NOMO-1 treated with DMSO at 0.1 percent for 48 hours (cell line): ENCODE measurements around the gene ATXN10.
"Not testable (repeated sequence)": the region's sequence is repeated elsewhere in the genome, so short reads cannot be mapped to it uniquely, and the experiment has no call there.

ENCODE experiments used
- DNase-seq: peaks from one replicate; lab custom pipeline; 2025; ENCODE audit not compliant: unreplicated experiment; lab: John Stamatoyannopoulos, UW

The ATXN10 gene

GRCh38 chr22:45704648-45705047 lies 33.0 kb downstream of the ATXN10 start:
- no peak for DNase-seq

DNA sequence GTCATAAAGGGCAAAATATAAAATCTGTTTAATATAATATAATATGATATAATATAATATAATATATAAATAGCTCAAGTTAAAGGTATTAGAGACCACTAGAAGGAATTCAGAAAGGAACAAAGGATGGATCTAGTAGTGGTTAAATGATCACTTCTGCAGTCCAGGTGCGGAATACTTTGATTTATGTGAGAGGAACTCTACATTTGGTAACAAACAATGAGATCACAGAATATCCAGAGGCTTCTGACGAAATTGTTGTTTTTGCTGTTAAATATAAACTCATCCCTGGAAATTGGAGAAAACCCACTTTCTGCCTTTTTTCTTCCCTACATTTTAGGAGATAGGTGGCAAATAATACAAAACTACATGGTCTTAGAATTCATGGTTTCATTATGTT lies 36.0 kb downstream of the ATXN10 start:
- no peak for DNase-seq

DNA sequence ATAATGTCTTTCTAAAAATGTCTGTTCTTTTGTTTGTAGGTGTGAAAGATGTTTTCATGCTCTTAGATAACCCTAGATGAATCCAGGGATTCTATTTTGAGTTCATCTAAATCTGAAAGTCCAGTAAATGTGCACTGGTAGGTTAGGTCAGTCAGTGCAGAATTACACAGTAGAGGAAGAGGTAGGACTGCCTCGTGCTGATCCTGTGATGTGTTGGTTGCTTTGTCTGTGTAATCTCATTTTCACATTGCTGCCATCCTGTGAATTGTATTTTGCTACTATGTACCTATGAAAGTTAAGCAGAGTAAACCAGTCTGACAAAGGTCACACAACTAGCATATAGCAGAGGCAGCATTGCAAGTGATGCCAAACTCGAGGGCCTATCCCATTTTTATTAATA lies 36.5 kb downstream of the ATXN10 start:
- no peak for DNase-seq

DNA sequence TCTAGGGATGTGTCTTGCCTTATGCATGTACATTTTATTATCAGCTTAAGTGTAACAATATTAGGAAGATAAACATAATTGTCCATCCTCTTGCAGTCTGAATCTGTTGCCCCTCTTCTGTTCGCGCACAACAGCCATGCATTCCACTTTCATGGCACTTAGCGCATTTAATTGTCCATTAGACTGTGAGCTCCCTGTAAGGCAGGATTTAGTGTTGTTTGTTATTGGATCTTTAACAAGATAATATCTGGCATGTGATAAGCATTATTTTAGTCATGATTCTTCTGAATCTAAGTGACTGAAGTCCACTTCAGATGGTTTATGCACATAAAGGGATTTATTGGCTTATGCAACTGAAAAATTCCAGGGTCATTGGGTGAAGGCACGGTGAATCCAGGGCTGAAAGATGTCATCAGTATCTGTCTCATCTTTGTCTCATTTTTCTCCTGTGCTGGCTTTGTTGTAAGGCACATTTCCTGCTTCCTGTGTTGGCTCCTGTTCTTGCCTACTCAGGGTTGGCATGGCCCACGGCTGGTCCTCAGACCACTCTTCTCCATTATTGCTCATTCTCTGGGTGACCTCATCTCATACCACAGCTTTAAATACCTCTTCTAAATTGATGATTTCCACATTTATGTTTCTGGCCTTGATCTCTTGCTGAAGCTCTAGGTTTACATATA lies 37.6 kb downstream of the ATXN10 start:
- DNase-seq: no peak

DNA sequence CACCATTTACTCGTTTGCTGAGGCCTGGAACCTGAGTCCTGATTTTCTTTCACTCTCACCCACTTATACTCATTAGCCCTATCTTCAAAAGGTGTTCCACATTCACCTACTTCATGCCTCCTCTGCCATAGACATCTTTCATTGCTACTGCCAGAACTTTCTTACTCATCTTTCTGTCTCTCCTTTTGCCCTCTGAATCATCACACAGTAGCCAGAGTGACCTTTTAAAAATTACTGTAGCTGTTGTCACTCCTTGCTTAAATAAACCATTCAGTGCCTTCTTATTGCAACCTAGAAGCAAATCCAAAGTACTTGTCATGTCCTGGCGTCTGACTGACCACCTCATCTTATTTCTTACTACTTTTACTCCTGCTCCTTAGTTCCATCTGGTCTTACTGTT lies 38.2 kb downstream of the ATXN10 start:
- no peak for DNase-seq

DNA sequence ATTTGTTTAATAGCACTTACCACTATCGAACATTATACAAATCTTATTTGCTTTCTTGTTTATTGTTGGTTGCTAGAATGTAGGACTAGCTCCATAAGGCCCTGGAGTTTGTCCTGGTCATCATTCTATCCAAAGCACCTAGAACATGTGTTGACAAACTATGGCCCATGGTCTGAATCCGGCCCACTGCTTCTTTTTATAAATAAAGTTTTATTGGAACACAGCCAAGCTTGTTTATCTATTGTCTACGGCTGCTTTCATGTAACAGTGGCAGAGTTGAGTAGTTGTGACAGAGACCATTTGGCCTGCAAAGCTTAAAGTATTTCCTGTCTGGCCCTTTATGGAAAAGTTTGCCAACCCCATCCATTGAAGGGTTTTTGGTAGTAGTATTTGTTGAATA lies 38.8 kb downstream of the ATXN10 start:
- DNase-seq: no peak

DNA sequence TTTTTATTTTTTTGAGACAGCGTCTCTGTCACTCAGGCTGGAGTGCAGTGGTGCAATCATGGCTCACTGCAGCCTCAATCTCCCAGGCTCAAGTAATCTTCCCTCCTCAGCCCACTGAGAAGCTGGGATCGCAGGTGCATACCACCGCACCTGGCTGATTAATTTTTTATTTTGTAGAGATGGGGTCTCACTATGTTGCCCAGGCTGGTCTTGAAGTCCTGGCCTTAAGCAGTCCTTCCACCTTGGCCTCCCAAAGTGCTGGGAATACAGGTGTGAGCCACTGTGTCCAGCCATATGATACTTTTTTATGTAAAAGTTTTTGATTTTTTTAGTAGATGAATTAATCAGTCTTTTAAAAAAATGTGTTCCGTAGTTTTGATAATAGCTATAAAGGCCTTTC lies 42.8 kb downstream of the ATXN10 start:
- DNase-seq: not testable (repeated sequence)

DNA sequence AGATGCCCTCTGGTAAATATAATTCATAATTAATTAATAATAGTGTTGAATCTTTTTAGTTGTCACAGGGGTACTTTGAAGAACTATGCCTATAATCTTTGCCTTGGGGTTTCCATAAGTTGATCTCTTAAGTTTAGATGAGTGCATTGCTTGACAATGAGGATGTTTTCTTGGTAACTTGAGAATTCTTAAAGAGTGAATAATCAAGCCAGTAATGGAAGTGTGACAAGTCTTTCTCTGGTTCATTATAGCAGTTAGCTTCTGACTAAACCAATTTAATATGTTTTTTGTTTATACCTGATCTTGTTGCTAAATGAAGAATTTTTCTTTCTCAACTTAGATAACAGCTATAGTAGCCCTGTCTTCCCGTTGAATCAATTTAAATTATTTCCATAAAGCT lies 46.2 kb downstream of the ATXN10 start:
- no peak for DNase-seq

- no peak for DNase-seq
These were observed 46.8 kb downstream of the ATXN10 start for GRCh38 chr22:45718391-45718790.

- no peak for DNase-seq
These were observed 49.3 kb downstream of the ATXN10 start for GRCh38 chr22:45720839-45721378.

GRCh38 chr22:45722006-45722405 lies 50.4 kb downstream of the ATXN10 start:
- DNase-seq: no peak

DNA sequence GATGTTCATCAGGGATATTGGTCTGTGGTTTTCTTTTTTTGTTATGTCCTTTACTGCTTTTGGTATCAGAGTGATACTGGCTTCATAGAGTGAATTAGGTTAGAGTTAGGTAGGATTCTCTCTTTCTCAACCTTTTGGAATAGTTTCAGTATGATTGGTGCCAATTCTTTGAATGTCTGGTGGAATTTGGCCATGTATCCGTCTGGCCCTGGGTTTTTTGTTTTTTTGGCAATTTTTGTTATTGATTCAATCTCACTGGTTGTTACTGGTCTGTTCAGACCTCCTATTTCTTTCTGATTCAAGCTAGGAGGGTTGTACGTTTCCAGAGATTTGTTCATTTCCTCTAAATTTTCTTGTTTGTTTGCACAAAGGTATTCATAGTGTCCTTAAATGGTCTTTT lies 54.4 kb downstream of the ATXN10 start:
- DNase-seq: no peak

DNA sequence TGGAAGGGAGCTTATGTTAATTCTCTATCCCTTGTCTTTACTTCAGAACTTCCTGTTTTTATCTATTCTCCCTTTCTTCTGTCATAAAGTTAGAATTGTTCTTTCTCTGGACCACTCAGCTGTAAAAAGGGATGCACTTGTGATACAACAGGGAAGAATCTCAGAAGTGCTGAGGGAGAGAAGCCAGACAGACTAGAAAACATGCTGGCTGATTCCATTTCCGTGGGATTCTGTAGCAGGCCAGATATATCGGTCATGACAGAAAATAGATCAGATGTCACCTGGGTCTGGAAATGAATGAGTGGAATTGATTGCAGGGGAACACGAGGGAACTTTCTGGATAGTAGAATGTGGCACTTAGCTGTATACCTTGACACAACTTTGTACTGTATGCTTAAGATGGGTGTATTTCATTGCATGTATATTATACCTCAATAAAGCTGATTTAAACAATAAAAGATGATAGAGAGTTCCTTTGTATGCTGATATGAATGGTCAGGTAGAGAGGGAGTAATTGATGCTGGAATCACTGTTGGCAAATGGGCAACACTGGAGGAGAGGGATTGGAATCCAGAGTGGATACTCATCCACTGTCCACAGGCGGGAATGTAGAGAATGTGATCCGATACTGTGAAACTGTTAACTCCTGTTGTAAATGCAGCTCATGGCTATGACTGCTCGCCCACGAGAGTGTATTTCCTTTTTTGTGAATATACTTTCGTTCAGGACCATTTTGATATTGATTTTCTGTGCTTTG lies 59.6 kb downstream of the ATXN10 start:
- DNase-seq: no peak

DNA sequence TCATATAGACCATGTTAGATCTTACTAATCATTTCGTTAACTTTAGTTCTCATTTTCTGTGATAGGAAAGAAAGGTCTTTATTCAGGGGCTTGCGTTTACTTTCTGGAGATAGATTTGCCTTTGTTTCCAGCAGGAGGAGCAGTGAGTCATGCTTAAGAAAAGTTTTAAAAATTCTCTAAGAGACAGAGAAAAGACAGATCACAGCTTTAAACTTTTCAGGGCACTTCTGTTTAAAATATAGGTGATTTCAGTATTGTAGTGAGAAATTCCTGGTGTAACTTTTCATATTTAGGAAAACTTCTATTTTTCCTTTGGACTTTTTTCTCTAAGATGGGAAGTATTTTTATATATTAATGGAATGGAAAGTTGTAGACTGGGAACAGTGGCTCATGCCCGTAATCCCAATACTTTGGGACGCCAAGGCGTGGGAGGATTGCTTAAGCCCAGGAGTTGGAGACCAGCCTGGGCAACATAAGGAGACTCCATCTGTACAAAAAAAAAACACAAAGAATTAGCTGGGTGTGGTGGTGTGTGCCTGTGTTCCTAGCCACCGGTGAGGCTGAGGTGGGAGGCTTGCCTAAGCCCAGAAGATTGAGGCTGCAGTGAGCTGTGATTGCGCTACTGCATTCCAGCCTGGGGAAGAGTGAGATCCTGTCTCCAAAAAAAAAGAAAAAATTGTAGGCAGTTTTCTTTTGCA lies 60.3 kb downstream of the ATXN10 start:
- no peak for DNase-seq

DNA sequence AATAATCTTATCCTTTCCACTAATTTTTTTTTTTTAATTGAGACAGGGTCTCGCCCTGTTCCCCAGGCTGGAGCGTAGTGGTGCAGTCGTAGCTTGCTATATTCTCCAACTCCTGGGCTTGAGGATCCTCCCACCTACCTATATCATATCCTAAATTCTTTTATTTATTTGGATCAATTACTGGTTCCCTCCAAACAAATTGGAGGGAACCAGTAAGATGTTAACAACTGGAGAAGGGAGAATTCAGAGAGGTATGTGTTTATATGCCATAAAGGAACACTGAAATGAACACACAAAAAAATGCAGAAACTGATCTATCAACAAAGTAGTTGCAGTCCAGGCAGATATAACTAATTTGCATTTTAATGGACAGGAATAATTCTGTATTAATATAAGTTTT lies 63.6 kb downstream of the ATXN10 start:
- no peak for DNase-seq

DNA sequence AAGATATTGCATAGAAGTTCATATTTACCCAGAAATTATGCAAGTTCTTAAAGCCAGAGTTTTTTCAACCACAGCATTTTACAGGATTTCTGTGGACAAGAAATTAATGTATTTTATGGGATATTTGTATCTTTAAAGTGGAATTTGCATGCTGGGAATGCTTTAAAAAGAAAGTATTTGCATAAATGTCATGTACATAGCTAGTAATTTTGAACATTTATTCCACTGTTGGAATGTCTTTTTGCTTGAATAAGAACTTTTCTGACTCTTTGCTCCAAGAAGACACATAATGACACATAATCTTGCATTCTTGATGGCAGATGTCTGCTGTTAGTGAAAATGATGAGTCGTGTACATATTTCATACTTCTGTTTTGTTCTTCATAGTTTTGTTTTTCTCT lies 66.6 kb downstream of the ATXN10 start:
- no peak for DNase-seq

GRCh38 chr22:45740236-45740635 lies 68.6 kb downstream of the ATXN10 start:
- no peak for DNase-seq

GRCh38 chr22:45742866-45743450 lies 71.3 kb downstream of the ATXN10 start:
- peak; percentile 91 for DNase-seq

- no peak for DNase-seq
These were observed 72.1 kb downstream of the ATXN10 start for GRCh38 chr22:45743687-45744086.

DNA sequence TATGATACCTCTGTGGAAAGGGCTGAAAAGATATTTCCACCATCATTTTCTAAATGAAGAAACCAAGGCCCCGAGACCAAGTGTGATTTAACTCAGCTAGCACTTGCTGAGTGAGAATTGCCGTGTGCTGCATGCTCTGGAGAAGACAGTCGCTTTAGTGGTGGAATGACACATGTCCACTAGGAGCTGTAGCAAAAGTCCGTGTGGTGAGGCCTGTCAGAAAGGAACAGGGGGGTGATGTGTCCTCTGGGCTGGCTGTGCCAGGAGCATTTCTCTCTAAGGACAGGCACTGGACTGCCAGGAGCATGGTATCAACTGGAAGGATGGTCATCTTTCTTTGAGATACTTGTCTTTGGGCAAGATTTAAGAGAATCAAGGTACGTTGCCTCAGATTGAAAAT lies 72.8 kb downstream of the ATXN10 start:
- DNase-seq: no peak

DNA sequence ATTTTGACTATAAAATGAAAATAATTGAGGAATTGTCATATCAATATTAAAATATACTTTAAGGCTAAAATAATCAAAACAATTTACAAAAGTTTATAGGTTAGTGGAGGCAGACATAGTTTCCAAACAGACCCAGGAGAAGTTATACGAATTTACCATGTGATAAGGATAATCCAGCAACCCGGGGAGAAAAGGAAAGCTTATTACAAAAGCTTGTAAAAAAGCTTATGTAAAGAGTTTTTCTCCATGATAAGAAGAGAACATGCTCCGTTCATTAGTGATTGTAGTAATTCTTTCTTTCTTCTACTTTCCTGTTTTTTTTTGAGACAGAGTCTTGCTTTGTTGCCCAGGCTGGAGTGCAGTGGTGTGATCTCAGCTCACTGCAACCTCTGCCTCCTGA lies 79.0 kb downstream of the ATXN10 start:
- no peak for DNase-seq

- no peak for DNase-seq
These were observed 80.4 kb downstream of the ATXN10 start for GRCh38 chr22:45752036-45752435.
